ENCODE measurements around the gene HYLS1.

GRCh38 chr11:125933030-125933813 lies 45.8 kb downstream of the HYLS1 start:
- TF ChIP-seq POLR2AphosphoS5 (IDR thresholded peaks at IDR 0.05; ENCODE audit: borderline replicate concordance, low read depth, low read length) (no peak), EZH2 (IDR thresholded peaks at IDR 0.05) (no peak), FOXP2 (optimal IDR thresholded peaks at IDR 0.05; ENCODE audit: control extremely low read depth, extremely low read length, insufficient read depth) (no peak)
